Non-pigmented ciliary epithelial cell (primary cell): Measurements from ENCODE around the gene BRK1.
"Not testable (repeated sequence)": the region's sequence is repeated elsewhere in the genome, so short reads cannot be mapped to it uniquely, and the experiment has no call there.

Source experiments
- DNase-seq: peaks from one replicate; pipeline ENCODE4 v3.0.0-alpha.2; 2010; ENCODE audit warnings: low read depth

The BRK1 gene

GRCh38 chr3:10115326-10116137 lies at the start of gene BRK1:
TSS of gene BRK1 (plus strand) at chr3:10115675. CDS start at chr3:10115702, 27 bp downstream.
- DNase-seq, result peak; percentile 89

- not testable (repeated sequence) for DNase-seq
Observed at GRCh38 chr3:10070077-10070476, 45.4 kb upstream of the BRK1 start.

- no peak for DNase-seq
Observed at GRCh38 chr3:10074666-10075065, 40.8 kb upstream of the BRK1 start.

- DNase-seq, result no peak
Observed at GRCh38 chr3:10081871-10082270, 33.6 kb upstream of the BRK1 start.

GRCh38 chr3:10085738-10086137 lies 29.7 kb upstream of the BRK1 start:
- no peak for DNase-seq

GRCh38 chr3:10088256-10088655 lies 27.2 kb upstream of the BRK1 start:
- no peak for DNase-seq

GRCh38 chr3:10090179-10090578 lies 25.3 kb upstream of the BRK1 start:
- no peak for DNase-seq

- DNase-seq, result not testable (repeated sequence)
Observed at GRCh38 chr3:10090774-10091173, 24.7 kb upstream of the BRK1 start.

- not testable (repeated sequence) for DNase-seq
Observed at GRCh38 chr3:10091387-10091786, 24.1 kb upstream of the BRK1 start.

GRCh38 chr3:10093678-10094077 lies 21.8 kb upstream of the BRK1 start:
- DNase-seq, result no peak

GRCh38 chr3:10099041-10099440 lies 16.4 kb upstream of the BRK1 start:
- DNase-seq, result no peak

GRCh38 chr3:10106919-10107318 lies 8.6 kb upstream of the BRK1 start:
- DNase-seq, result no peak

GRCh38 chr3:10108091-10108490 lies 7.4 kb upstream of the BRK1 start, which contains the start of gene FANCD2OS:
TSS of gene FANCD2OS (minus strand) at chr3:10108255. CDS start at chr3:10104774, 3,481 bp downstream.
- no peak for DNase-seq

- DNase-seq, result peak; percentile 17
Observed at GRCh38 chr3:10116138-10116460, 624 bp downstream of the BRK1 start.

- DNase-seq, result no peak
Observed at GRCh38 chr3:10116928-10117327, 1.5 kb downstream of the BRK1 start.

GRCh38 chr3:10119376-10119775 lies 3.9 kb downstream of the BRK1 start:
- DNase-seq, result no peak

- no peak for DNase-seq
Observed at GRCh38 chr3:10121064-10121463, 5.6 kb downstream of the BRK1 start.

GRCh38 chr3:10122724-10123123 lies 7.2 kb downstream of the BRK1 start:
- DNase-seq, result no peak

- DNase-seq, result not testable (repeated sequence)
Observed at GRCh38 chr3:10135872-10136271, 20.4 kb downstream of the BRK1 start.

GRCh38 chr3:10136426-10137005 lies 21.0 kb downstream of the BRK1 start:
- DNase-seq, result no peak

GRCh38 chr3:10137178-10137577 lies 21.7 kb downstream of the BRK1 start:
- DNase-seq, result no peak

GRCh38 chr3:10140996-10141546 lies 25.6 kb downstream of the BRK1 start:
- DNase-seq, result no peak
